ENCODE results near the gene THSD7A. TPM values are rescaled to one million over a fixed set of nuclear protein-coding genes. Genes with fewer than 3 reads are reported as not detected.

The THSD7A gene
- total RNA-seq, 1 experiment from 2014 or later, result not detected

DNA sequence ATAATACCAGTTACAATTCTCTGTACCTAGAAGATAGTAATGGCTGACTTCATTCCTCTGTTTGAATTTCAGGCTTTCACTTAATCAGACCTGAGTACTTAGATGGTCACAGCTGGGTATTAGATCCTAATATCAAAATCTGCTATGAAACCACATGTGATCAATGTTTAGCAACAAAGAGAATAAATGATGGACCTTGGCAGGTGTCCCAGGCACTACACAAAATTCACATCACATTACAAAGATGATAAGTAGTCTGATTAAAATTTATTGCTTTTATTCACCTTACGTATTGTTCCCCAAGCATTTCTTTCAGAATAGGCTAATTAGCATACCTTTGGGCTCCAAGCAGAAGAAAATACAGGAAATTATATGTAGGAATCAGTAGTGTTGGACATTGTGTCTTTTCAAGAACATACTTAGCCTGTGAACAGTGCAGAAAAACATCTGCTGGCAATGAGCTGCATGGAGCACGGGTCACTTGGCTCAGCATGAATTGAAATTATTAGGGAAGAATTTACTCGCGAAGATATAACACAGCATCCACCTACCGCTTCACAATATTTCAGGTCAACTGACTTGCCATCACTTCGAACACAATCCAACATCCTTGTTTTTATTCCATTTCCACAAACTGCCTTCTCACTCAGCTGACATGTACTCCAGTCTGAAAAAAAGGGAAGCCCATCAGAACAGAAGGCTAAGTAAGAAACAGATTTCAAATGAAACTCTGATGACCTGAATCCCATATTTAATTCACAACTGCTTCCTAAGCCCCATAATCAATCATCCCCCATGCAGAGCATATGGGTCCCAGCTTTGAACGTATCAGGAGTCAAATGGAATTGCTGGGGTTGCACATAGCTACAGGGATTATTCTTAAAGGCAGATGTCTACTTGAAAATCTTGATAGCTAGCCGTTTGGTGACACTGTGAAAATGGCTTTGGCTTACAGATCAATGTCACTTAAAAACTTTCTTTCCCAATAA, 421.0 kb downstream of the THSD7A start:
- no peaks in the 10 kb centered on the region for H3K9me3 Mint-ChIP-seq (ENCODE audit: unreplicated experiment)
- H3K4me1 Mint-ChIP-seq (ENCODE audit: insufficient read depth, unreplicated experiment), result no peaks in the 10 kb centered on the region
- no peaks in the 10 kb centered on the region for H3K36me3 Mint-ChIP-seq (ENCODE audit: insufficient read depth, unreplicated experiment)
- no TSS peak for BruUV-seq (replicated peaks)
- ChIA-PET CTCF (no interaction called here), POLR2A (no interaction called here)
- no peak for TF ChIP-seq CTCF (IDR thresholded peaks at IDR 0.05; ENCODE audit: unreplicated experiment)
- H3K27ac Mint-ChIP-seq (ENCODE audit: low read depth, unreplicated experiment), result no peak overlapping the region
- no peak for DNase-seq (ENCODE audit: unreplicated experiment)
- H3K27me3 Mint-ChIP-seq (ENCODE audit: insufficient read depth, unreplicated experiment), result no peaks in the 10 kb centered on the region
- H3K4me3 Mint-ChIP-seq (ENCODE audit: unreplicated experiment), result no peak overlapping the region
- intact Hi-C loops (cut with micrococcal nuclease), result no loop called here

DNA sequence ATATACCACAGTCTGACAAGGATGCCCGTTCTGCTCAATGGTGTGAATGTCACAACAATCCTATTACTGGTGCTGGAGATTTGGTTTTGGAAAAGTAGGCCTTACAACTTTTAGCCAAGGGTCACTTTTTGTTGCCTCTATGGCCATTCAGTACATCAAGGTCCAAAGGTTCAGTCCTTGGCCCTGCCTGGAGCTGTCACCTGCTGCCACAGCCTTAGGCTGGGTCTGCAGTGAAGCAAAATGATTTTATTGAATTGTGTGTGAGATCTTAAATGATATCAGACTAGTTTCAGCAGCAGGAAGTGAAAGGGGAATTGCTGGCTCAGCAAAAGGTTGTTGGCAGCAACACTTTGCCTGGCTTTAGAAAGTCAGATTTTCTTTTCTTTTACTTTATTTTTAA, 427.6 kb downstream of the THSD7A start:
- no peak overlapping the region for H3K4me3 Mint-ChIP-seq (ENCODE audit: unreplicated experiment)
- intact Hi-C loops (cut with micrococcal nuclease), result no loop called here
- H3K27ac Mint-ChIP-seq (ENCODE audit: low read depth, unreplicated experiment), result no peak overlapping the region
- H3K4me1 Mint-ChIP-seq (ENCODE audit: insufficient read depth, unreplicated experiment), result no peaks in the 10 kb centered on the region
- CTCF ChIA-PET, result no interaction called here
- H3K9me3 Mint-ChIP-seq (ENCODE audit: unreplicated experiment), result no peaks in the 10 kb centered on the region
- POLR2A ChIA-PET, result no interaction called here
- H3K36me3 Mint-ChIP-seq (ENCODE audit: insufficient read depth, unreplicated experiment), result no peaks in the 10 kb centered on the region
- H3K27me3 Mint-ChIP-seq (ENCODE audit: insufficient read depth, unreplicated experiment), result no peaks in the 10 kb centered on the region
- DNase-seq (ENCODE audit: unreplicated experiment), result no peak
- BruUV-seq (replicated peaks), result no TSS peak
- TF ChIP-seq CTCF (IDR thresholded peaks at IDR 0.05; ENCODE audit: unreplicated experiment), result no peak

DNA sequence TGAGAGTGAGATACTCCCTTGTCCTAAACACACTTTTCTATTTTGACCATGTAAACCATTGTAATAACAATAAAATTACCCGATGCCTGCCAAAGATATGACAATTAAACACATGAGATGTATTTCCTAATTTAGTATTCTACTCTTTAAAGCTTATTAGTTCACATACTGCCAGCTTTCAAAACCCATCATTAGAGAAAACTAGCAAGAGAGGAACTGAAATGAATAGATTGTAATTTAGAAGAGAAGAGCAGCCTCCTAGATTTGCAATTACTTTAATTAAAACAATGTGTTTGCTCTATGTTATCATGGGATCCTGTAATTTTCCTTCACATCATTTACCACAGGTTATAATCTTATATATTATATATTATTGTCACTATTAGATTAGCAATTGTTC, 428.2 kb downstream of the THSD7A start:
- POLR2A ChIA-PET, result no interaction called here
- intact Hi-C loops (cut with micrococcal nuclease), result no loop called here
- BruUV-seq (replicated peaks), result no TSS peak
- no peak for DNase-seq (ENCODE audit: unreplicated experiment)
- Mint-ChIP-seq H3K27me3 (ENCODE audit: insufficient read depth, unreplicated experiment) (no peaks in the 10 kb centered on the region), H3K36me3 (ENCODE audit: insufficient read depth, unreplicated experiment) (no peaks in the 10 kb centered on the region), H3K4me3 (ENCODE audit: unreplicated experiment) (no peak overlapping the region), H3K9me3 (ENCODE audit: unreplicated experiment) (no peaks in the 10 kb centered on the region), H3K4me1 (ENCODE audit: insufficient read depth, unreplicated experiment) (no peaks in the 10 kb centered on the region), H3K27ac (ENCODE audit: low read depth, unreplicated experiment) (no peak overlapping the region)
- CTCF ChIA-PET, result no interaction called here
- TF ChIP-seq CTCF (IDR thresholded peaks at IDR 0.05; ENCODE audit: unreplicated experiment), result no peak

- Mint-ChIP-seq H3K27me3 (ENCODE audit: insufficient read depth, unreplicated experiment) (no peaks in the 10 kb centered on the region), H3K36me3 (ENCODE audit: insufficient read depth, unreplicated experiment) (no peaks in the 10 kb centered on the region), H3K4me3 (ENCODE audit: unreplicated experiment) (no peak overlapping the region), H3K4me1 (ENCODE audit: insufficient read depth, unreplicated experiment) (no peaks in the 10 kb centered on the region), H3K9me3 (ENCODE audit: unreplicated experiment) (no peaks in the 10 kb centered on the region), H3K27ac (ENCODE audit: low read depth, unreplicated experiment) (no peak overlapping the region)
- no peak for DNase-seq (ENCODE audit: unreplicated experiment)
- ChIA-PET CTCF (interaction anchor here (0.7 kb wide), 1 partner anchor 77 kb away, joined by 3 read pairs; no protein-coding TSS in a partner anchor), POLR2A (no interaction called here)
- intact Hi-C loops (cut with micrococcal nuclease), result no loop called here
- TF ChIP-seq CTCF (IDR thresholded peaks at IDR 0.05; ENCODE audit: unreplicated experiment), result no peak
- BruUV-seq (replicated peaks), result no TSS peak
Measured at GRCh38 chr7:11394438-11394837, 437.6 kb downstream of the THSD7A start.

Data from MCF 10A (cell line).